ENCODE data around the gene PSME2. TPM values are rescaled to one million over a fixed set of nuclear protein-coding genes. Genes with fewer than 3 reads are reported as not detected.

Gene PSME2
- total and polyA plus RNA-seq, 2 of the 13 experiments (the other 11 are each of a cell fraction or from before 2014, with no cell fraction given): 332 to 716 TPM

- TF ChIP-seq, protein P1, sequence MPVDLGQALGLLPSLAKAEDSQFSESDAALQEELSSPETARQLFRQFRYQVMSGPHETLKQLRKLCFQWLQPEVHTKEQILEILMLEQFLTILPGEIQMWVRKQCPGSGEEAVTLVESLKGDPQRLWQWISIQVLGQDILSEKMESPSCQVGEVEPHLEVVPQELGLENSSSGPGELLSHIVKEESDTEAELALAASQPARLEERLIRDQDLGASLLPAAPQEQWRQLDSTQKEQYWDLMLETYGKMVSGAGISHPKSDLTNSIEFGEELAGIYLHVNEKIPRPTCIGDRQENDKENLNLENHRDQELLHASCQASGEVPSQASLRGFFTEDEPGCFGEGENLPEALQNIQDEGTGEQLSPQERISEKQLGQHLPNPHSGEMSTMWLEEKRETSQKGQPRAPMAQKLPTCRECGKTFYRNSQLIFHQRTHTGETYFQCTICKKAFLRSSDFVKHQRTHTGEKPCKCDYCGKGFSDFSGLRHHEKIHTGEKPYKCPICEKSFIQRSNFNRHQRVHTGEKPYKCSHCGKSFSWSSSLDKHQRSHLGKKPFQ (CRISPR knock-in tag; IDR thresholded peaks at IDR 0.05; ENCODE audit: insufficient replicate concordance): no peak
- no peak for TF ChIP-seq CCAR2 (optimal IDR thresholded peaks at IDR 0.05; ENCODE audit: low read depth, low read length)
- no peak for TF ChIP-seq ZNF652 (CRISPR knock-in tag; IDR thresholded peaks at IDR 0.05; ENCODE audit: borderline replicate concordance, low read depth)
- TF ChIP-seq HMG20B (CRISPR knock-in tag; conservative IDR thresholded peaks at IDR 0.05): no peak
- no peak for TF ChIP-seq ZNF609 (CRISPR knock-in tag; IDR thresholded peaks at IDR 0.05; ENCODE audit: borderline replicate concordance)
- TF ChIP-seq IRF9 (CRISPR knock-in tag; IDR thresholded peaks at IDR 0.05; ENCODE audit: borderline replicate concordance): 0 out of 2 replicates have a peak, but pooled peaks have one; percentile 15
- TF ChIP-seq ZNF251 (CRISPR knock-in tag; IDR thresholded peaks at IDR 0.05): no peak
- no peak for TF ChIP-seq MAZ (IDR thresholded peaks at IDR 0.05; ENCODE audit: borderline replicate concordance, low read depth, low read length)
- TF ChIP-seq MAZ (CRISPR knock-in tag; IDR thresholded peaks at IDR 0.05; ENCODE audit: low read depth): no peak
- TF ChIP-seq ZNF567 (CRISPR knock-in tag; IDR thresholded peaks at IDR 0.05; ENCODE audit: borderline replicate concordance): 0 out of 2 replicates have a peak, but pooled peaks have one; percentile 73
- TF ChIP-seq HNRNPLL (IDR thresholded peaks at IDR 0.05; ENCODE audit: low read depth, low read length, poor library complexity, severe bottlenecking): no peak
- TF ChIP-seq, protein P2, sequence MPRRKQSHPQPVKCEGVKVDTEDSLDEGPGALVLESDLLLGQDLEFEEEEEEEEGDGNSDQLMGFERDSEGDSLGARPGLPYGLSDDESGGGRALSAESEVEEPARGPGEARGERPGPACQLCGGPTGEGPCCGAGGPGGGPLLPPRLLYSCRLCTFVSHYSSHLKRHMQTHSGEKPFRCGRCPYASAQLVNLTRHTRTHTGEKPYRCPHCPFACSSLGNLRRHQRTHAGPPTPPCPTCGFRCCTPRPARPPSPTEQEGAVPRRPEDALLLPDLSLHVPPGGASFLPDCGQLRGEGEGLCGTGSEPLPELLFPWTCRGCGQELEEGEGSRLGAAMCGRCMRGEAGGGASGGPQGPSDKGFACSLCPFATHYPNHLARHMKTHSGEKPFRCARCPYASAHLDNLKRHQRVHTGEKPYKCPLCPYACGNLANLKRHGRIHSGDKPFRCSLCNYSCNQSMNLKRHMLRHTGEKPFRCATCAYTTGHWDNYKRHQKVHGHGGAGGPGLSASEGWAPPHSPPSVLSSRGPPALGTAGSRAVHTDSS (CRISPR knock-in tag; conservative IDR thresholded peaks at IDR 0.05): no peak
- TF ChIP-seq ESRRA (CRISPR knock-in tag; IDR thresholded peaks at IDR 0.05; ENCODE audit: low read depth): no peak
- TF ChIP-seq SAP130 (CRISPR knock-in tag; IDR thresholded peaks at IDR 0.05; ENCODE audit: low read depth): 0 out of 2 replicates have a peak, but pooled peaks have one; percentile 21
- peak; percentile 57 for TF ChIP-seq UBTF (CRISPR knock-in tag; IDR thresholded peaks at IDR 0.05)
- no peak for TF ChIP-seq RFX3 (CRISPR knock-in tag; IDR thresholded peaks at IDR 0.05)
Observed at GRCh38 chr14:24137529-24138395, 8.6 kb downstream of the PSME2 start (continued).
